ENCODE measurements around the gene STRA8.
A peak's percentile ranks its signal among the peaks of the same experiment; 100 is the strongest.

STRA8 gene, protein sequence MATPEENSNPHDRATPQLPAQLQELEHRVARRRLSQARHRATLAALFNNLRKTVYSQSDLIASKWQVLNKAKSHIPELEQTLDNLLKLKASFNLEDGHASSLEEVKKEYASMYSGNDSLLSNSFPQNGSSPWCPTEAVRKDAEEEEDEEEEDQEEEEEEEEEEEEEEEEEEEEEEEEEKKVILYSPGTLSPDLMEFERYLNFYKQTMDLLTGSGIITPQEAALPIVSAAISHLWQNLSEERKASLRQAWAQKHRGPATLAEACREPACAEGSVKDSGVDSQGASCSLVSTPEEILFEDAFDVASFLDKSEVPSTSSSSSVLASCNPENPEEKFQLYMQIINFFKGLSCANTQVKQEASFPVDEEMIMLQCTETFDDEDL

DNA sequence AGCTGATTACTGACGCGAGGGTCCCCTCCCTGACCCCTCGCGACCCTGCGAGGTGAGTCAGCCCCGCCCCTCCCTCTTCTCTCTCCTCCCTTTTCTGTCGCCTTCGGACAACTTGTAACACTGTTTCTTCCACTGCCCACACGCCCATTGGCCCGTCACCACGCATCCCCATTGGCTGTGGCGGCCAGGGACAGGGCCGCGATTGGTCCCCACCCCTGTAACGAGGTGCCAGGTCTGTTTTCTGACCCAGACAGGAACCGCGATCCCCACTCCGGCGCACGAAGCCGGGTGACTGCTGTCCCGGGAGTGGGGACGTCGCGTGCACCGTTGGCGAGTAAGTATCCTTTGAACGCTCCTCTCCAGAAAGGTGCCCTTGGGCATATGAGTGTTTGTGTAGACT, at the start of gene STRA8:
TSS of gene STRA8 (plus strand) at position 269 of the 400 bp plus-strand sequence. CDS start 6,687 bp downstream, outside the sequence.
- no peak for DNase-seq (ENCODE audit: low read depth in 2 of 2)

DNA sequence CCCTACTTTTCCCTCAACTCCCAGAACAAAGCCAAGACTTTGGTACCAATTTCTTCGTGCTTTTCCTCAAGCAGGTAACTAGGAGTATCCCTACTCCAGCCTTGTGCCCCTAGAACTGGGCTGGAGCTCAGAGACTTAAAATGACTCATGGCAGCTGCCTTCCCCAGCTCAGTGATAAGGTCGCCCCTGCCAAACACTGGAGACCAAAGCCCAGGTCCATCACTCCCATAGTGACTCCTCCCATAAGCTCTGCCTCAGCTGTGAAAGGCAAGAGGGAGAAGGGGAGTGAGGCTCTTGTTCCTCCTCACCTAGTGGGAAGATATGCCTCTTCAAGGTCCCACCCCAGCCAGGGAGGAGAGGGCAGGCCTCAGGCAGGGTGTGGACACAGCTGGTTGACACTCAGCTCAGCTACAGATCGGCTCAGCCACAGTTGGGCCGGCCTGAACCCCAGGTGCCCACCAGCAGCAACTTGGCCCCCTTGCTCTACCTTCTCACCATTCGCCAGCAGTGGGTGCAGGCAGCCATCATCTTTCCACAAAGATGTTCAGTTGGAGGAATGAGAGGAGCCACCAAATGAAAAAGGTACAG, 49.3 kb upstream of the STRA8 start:
- no peak for DNase-seq (ENCODE audit: low read depth in 2 of 2)

DNA sequence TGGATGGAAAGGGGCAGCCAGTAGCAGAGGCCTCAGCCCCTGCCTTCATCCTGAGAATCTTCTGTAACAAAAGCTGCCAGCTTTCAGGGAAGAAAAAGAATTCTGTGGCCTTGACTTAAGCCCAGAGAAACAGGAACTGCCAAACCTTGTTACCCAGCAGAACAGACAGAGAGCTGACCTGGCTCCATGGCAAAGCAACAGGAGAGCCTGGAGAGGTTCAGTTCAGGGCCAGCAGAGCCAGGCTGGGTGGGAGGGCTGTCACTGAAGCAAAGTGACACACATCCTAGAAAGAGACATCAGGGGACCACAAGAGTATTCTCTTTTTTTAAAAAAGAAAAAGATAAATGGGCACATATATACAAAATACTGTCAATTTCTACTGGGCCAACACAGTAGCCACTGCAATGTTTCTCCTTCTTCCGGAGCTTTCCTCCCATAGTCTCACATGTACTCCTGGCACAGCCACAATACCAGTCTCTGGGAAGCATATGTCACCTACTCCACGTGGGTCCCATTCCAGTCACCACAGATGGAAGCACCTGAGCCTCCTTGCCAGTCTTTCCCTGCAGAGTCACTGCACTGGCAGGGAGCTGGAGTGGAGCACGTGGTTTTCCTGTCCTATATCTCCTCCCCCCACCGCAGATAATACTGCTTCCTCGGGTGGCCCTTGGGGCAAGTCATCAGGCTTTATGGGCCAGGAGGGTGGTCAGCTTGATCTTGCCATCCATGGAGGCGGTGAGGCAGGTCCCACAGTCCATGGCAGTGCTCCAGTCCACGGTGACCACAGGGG, 48.0 kb upstream of the STRA8 start:
- no peak for DNase-seq (ENCODE audit: low read depth in 2 of 2)

DNA sequence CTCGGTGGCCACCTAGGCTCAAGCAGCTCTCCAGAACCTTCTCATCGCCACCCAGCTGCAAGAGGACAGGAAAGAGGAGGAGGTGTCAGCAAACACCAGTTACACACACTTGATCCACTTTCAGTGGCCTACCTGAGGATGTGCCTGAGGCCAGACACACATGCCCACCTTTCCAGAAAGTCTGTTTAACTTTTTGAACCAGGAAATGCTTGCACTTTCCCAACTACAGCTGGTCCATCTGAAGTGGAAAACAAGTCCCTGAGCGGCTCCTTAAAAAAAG, 47.4 kb upstream of the STRA8 start:
- DNase-seq (ENCODE audit: low read depth in 2 of 2) = no peak

DNA sequence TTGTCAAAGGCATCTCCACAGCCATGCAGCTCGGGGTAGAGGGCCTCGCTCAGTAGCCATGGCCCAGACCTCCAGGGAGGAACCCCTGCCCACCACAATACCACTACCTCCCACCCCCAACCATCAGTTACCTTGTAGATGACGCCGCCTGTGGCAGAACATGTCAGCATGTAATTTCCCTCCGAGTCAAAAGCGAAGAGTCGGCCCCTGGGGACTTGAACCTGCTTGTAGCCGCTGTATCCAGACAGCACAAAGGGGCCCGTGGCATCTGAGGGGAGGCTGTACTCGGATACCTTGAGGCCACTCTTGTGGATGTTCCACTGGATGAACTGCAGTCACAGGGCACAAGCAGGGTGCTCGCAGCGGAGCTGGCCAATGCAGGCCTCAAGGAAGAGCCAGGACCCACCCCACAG, 46.8 kb upstream of the STRA8 start:
- DNase-seq (ENCODE audit: low read depth in 2 of 2) = peak in 1 of 2 donors; percentile 29

DNA sequence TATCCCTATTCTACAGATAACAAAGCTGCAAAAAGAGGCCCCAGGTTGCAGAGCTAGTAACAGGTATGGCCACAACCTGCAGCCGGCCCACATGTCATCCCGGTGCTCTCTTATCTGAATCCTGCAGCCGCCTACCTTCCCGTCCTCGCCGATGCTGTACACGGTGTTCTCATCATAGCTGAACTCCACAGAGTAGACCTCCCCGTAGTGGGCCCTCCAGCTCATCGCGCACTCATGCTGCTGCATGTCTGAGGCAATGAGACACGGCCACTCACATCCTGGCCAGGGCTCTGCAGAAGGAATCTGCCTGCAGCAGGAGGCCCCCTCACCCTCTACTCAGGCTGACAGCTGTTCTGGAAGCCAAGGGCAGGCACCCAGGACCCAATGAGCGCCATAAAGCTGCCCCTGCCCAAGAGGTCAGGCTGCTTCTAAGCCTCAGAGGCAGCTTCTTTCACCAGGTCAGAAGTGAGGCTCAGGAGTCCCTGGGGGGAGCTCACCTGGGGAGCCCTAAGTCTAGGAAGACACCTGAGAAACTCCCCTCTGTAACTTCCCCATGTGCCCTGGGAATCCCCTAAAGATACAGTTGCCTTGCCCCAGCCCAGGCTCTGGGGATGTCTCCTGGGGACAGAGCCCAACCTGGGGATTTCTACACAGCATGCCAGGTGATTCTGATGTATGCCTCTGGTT, 45.2 kb upstream of the STRA8 start:
- no peak for DNase-seq (ENCODE audit: low read depth in 2 of 2)

DNA sequence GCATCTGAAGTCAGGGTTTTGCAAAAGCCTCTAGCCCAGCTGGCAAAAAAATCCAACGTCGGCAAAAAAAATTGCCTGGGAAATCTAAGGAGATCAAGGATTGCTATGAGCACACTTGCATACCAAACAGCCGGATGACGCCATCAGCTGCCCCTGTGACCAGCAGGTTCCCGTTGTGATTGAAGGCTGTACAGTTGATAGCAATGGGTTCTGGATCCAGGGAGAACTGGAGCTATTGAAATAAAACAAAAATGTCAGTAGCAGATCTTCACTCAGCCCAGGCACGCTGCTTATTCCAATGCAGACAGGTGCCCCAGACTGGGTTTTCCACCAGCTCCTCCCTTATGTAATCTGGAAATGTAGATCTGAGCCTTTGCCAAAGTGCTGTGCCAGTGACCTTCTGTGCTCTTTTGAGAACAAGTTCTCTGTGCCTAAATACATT, 44.4 kb upstream of the STRA8 start:
- DNase-seq (ENCODE audit: low read depth in 2 of 2) = no peak

DNA sequence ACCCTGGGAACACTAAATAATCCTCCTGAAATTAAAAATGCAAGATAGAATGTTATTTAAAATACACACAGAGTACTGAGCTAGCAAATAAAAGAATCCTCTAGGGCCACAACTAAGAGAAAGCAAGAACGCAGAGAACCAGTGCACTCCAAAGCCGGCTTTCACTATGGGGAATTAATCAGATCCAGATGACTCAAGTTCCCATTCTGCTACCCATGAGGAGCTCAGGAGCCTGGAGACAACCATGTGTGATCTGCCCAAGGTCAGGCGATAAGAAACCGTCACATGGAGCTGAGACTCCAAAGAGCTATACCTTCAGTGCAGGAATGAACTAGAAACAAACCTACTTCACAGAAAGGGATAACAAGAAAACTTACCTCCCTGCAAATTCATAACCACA, 43.7 kb upstream of the STRA8 start:
- no peak for DNase-seq (ENCODE audit: low read depth in 2 of 2)

DNA sequence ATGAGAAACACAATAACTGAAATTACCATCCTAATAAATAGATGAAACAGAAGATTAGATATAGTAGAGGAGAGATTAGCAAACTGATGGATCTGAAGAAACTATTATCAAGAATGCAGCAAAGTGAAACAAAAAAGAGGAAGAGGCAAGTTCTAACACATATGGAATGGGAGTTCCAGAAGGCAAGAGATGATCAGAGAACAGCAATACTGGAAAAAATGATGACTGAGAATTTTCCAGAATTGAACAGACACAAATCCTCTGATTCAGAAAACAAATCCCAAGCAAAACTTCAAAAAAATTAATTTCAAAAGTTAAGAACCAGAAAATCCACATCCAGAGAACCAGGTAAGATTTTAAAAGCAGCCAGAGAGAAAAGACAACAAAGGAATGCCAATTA, 42.9 kb upstream of the STRA8 start:
- no peak for DNase-seq (ENCODE audit: low read depth in 2 of 2)

DNA sequence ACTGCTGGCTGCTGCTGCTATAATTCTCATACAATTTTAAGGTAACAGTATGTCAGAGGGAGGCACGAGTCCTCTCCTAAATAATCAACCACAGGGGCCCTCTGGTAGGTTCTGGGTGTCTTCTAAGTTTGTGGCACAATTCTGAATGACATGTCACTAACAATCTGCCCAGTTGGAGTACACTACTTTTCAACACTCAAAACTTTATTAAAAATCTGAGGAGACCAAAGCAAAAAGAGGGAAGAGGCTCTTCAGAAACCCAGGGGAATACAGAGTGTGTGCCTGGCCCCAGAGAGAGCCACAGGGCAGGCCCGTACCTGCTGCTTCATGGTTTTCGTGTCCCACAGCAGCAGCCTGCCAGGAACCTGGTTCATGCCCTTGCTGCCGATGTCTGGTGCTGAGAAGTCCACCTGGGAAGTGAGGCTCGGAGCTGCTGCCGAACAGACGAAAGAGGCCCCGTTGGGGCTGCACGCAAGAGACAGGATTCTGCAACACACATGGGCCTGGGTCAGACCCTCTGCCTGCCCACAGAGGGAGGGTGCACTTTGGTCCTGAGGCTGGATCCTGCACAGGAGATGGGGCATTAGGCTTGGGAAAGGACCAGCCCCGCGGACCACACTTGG, 40.6 kb upstream of the STRA8 start:
- DNase-seq (ENCODE audit: low read depth in 2 of 2) = no peak

DNA sequence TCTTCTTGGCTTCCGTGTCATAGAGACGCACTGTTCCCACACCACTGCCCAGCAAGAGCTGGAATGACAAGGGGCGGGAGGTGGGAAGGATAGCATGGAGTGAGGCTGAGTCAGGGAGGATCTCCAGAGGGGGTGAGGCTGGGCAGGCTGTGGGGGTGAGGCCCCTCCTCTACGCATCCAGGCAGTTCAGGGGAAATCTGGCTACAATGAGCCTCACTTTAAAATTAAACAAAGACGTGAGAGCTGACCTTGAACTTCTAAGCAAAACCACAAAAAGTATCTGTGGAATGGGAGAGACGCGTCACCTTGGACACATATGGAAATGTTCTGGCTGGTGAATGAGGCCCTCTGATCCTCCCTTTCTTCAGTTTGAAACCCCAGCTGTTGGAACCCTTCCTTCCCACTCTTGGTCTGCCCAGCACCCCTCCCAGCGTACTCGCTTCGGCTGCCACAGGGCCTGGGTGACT, 40.0 kb upstream of the STRA8 start:
- no peak for DNase-seq (ENCODE audit: low read depth in 2 of 2)

DNA sequence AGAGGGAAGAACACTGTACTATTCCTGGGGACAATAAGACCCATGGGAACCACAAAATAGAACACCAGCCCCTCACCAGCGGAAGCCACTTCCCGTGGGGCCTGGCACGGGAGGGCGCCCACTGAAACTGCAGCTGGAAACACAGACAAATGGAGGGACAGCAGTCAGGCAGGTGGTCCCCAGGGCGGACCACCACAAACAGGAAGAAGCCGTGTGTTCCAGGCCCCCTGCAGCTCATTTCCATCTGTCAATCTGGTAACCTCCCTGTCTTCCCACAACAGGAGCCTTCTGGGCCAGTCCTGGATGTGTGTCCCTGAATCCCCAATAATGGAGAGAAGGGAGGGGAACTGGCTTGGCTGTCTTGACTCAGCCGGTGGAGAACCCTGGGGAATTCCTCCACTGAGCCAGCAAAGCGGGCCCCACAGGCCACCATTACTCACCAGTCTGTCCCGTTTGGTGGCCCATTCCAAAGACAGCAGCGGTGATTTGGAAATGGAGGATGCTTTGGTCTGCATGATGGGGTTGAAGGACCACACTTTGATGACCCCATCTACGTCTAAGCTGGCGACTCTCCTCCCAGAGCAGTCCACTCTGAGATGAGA, 39.0 kb upstream of the STRA8 start:
- no peak for DNase-seq (ENCODE audit: low read depth in 2 of 2)

DNA sequence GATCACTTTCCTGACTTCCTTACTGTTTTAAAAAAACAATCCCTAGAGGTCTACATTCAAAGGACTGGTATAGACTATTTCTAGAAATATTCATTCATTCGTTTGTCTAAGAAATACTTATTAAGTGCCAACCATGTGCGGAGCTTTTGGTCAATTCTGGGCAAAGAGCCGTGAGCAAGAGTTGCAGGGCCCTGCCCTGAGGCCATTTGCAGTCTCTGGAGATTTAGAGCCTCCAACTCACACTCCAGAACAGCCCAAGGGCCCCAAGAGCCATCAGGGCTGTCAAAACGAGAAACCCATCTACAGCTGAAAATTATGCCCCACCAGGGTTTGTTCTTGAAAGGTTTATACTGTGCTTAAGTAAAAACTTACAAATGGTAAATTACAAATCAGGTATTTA, 38.5 kb upstream of the STRA8 start:
- no peak for DNase-seq (ENCODE audit: low read depth in 2 of 2)

DNA sequence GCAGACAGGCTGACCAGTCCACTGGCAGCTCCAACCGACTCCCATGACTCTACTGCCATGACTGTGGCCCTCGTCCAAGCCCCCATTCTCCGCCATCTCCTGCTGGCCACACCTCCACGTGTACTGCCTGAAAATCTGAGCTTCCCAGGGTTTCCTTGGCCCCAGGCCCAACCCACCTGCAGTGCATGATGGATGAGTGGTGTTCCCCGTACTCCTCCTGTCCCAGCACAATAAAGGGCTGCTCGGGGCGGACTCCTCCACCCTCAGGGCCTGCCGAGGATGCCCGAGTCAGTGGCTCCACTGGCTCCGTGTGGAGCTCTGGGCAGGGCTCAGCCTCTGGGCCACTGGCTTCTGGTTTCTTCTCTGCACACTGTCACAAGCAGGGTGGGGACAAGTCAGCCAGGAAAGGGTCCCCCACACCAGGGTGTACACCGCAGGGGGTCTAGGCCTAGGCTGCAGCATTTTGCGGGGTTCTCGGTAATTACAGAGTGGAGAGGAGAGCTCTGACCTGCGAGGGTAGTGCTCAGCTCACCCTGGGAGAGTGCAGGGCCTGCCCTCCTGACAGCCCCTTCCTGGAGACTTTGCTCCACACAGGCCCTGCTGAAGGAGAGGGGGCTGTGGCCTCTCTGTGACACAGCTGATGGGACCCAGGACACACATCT, 37.5 kb upstream of the STRA8 start:
- no peak for DNase-seq (ENCODE audit: low read depth in 2 of 2)

DNA sequence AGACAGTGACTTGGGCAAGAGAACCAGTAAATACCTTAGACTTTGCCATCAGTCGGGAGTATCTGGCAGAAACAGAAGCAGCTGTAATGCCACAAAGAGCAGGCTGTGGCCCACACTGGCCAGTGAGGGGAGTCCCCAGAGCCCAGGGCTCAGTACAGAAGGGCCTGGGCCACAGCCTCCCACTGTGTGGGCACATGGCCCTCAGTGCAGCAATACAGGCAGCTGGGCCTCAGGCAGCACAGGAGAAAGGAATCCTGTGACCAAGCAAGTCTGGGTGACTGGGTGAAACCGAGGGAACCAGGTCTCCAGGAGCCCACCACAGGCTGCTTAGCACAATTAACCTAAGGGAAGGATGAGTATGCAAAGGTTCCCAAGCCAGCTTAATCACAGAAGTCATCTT, 36.3 kb upstream of the STRA8 start:
- DNase-seq (ENCODE audit: low read depth in 2 of 2) = no peak

DNA sequence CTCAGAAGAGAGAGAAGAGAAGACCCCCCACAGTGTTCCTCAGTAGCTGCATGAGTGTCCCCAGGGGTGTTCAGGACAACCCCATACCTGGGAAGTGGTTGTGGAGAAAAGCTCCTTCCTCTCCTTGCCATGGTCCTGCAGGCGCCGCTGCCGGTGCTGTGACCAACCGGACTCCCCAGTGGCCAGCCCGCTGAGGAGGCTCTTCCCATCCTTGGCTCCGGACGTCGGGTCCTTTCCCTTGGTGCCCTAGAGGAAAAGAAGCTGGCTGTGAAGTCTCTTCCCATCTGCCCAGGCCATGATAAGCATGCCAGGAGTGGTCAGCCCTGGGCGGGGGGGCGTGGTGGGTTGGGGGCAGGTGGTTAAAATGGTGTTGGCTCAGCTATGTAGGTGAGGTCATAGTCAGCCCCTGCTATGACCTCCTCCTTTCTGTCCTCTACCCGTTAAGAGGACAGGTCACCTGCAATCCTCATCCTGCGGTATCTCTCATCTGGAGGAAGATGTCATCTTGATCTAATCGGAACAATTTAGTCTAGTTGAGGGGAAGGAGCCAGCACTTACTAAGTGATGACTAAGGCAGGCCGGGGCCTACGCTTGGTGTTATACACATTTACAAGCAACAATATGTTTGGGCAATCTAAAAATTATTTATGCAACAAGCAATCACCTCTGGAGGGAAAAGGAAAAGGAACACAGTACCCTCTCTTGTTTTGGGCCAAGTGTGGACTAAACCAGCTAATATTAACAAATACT, 35.6 kb upstream of the STRA8 start:
- no peak for DNase-seq (ENCODE audit: low read depth in 2 of 2)

DNA sequence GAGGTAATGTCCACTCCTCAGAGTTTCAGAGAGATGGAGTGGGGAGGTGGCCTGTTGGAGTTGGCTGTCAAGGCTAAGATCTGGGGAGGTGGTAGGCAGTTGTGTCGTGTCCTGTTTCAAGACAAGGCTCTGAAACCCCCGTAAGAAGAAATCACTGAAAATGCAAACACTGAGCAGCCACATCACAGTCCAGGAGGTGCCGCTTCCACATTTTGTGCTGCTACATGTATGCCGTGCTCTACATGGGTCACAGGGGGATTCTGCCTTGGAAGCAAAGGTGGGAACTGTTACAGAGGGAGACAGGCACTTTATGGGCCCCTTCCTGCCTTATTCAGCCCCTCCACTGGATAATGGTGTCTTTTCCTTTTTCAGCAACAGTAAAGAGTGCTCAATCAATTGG, 34.2 kb upstream of the STRA8 start:
- no peak for DNase-seq (ENCODE audit: low read depth in 2 of 2)

DNA sequence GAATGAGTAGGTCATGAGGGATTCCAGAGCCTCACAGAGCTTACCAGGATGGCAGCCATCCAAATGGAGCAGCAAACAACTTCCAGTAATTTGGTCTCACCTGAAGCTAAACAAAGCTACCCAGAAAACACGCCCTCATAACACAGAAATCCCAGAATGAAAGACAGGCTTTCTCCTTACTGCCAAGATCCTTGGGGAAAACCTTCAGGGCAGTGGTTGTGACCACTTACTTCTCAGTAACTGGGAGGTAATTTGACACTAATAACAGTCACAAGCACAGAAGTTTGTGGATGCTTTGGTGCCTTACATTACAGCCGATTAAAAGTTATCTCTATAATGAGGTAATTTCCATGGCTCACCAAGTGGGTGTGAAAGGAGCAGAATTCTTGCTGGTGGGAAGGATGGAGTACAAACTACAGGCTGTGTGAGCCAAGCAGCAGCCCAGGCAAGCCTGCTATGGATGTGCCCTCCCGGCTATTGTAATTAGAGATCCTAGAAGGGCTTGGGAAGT, 32.8 kb upstream of the STRA8 start:
- no peak for DNase-seq (ENCODE audit: low read depth in 2 of 2)

DNA sequence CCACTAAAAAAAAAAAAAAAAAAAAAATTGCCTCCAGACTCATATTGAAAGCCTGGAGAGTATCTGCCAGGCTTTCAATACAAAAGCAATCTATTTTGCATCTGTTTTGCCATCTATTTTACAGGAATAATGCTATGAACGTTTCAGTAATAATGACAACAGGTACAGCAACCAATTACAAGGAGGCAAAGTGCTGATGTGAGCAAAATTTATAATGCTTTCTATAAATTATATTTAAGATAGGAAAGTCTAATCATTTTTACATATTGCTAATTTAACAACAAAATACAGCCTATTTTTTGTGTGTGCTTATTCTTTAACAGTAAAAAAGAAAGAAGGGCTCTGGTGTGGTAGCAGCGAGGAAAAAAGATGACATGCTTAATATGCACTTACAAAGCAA, 32.3 kb upstream of the STRA8 start:
- DNase-seq (ENCODE audit: low read depth in 2 of 2) = no peak

DNA sequence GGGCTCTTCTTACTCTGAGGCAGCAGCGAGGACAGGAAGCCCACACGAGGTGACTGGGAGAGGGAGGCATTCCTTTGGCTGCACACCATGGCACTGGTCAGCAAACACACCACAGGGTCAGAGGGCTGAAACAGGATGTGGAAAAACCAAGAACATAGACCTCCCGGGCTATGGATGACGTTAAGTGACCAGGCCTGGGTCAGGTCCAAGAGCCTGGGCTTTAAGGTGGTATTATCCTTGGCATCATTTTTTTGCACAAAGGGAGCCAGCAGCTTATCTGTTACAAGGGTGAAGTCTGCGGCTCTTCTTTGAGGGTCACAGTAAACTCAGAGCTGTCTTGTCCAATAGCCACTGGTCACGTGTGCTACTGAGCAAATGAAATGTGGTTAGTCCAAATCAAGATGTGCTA, 29.3 kb upstream of the STRA8 start:
- no peak for DNase-seq (ENCODE audit: low read depth in 2 of 2)
